GM12878 (cell line): ENCODE measurements around the gene DMXL2. TPM values are rescaled to one million over a fixed set of nuclear protein-coding genes. Genes with fewer than 3 reads are reported as not detected.

Experiments used
- ATAC-seq: fragments of 200-7000 bp; cut with Tn5 transposase; 3 replicates; pipeline ENCODE4 v1.9.1; 2020; ENCODE audit warnings: mild to moderate bottlenecking, moderate library complexity
- BruUV-seq: library from RNA; stranded (reverse); fragments of 400-500 nt; replicated peaks from 2 replicates; lab custom pipeline; 2021; lab: Mats Ljungman, UMichigan
- CTCF ChIA-PET: fragments of 300-600 bp; sonication (Branson Sonifier 250); formaldehyde crosslinking; extraction: SDS; loops from one replicate; lab custom pipeline; 2021; ENCODE audit warnings: inconsistent platforms; lab: Yijun Ruan, JAX
- POLR2A ChIA-PET: fragments of 350-600 bp; formaldehyde crosslinking; extraction: SDS; loops from one replicate; lab custom pipeline; 2021; ENCODE audit warnings: inconsistent platforms; lab: Charles Lee
- RAD21 ChIA-PET: fragments of 300-600 bp; sonication (Branson Sonifier 250); formaldehyde crosslinking; loops from one replicate; lab custom pipeline; 2023; ENCODE audit warnings: antibody characterized with exemption; ENCODE audit not compliant: unreplicated experiment; lab: Charles Lee
- SMC1A ChIA-PET: fragments of 300-600 bp; sonication (Branson Sonifier 250); formaldehyde crosslinking; loops from one replicate; lab custom pipeline; 2023; ENCODE audit not compliant: unreplicated experiment, uncharacterized antibody; lab: Charles Lee
- DNase-seq: peaks from one replicate; pipeline ENCODE4 v3.0.0-alpha.2; 2011; ENCODE audit warnings: low read depth, low spot score
- FAIRE-seq: peaks from 3 replicates; lab custom pipeline; 2011; peaks lifted over from hg19 to GRCh38; lab: Jason Lieb, UNC
- H2AFZ ChIP-seq: 2 replicates; pipeline ENCODE4 v1.6.0; 2011; ENCODE audit warnings: low read depth, low read length, control low read depth; ENCODE audit not compliant: control insufficient read depth
- H3K27ac ChIP-seq: 2 replicates; pipeline ENCODE4 v1.5.1; 2011; ENCODE audit warnings: control low read depth; ENCODE audit not compliant: control insufficient read depth, insufficient read depth
- H3K27me3 ChIP-seq, 2 experiments: replicated peaks in 1 of 2; 2 replicates each; pipeline versions ENCODE4 v1.6.0 to v1.6.1; 2011; ENCODE audit warnings: low read length in 1 of 2; ENCODE audit not compliant: control insufficient read depth in 2 of 2, insufficient read depth in 2 of 2
- H3K36me3 ChIP-seq, 2 experiments: 2 replicates each; pipeline ENCODE4 v1.5.1; 2011; ENCODE audit warnings: low read length in 1 of 2; ENCODE audit not compliant: control insufficient read depth in 2 of 2, insufficient read depth in 2 of 2
- H3K4me1 ChIP-seq: 2 replicates; pipeline ENCODE4 v1.6.1; 2011; ENCODE audit warnings: mild to moderate bottlenecking, low read length, moderate library complexity, mixed read lengths; ENCODE audit not compliant: control insufficient read depth, insufficient read depth
- H3K4me2 ChIP-seq: 2 replicates; pipeline ENCODE4 v1.6.0; 2011; ENCODE audit warnings: control low read depth; ENCODE audit not compliant: control insufficient read depth, insufficient read depth
- H3K4me3 ChIP-seq: fragments of 200-600 bp; sonication (generic); 2 replicates; pipeline ENCODE4 v1.5.1; 2016
- H3K79me2 ChIP-seq: 2 replicates; pipeline ENCODE4 v1.6.0; 2011; ENCODE audit warnings: low read length; ENCODE audit not compliant: control insufficient read depth, insufficient read depth
- H3K9ac ChIP-seq: 2 replicates; pipeline ENCODE4 v1.8.0; 2011; ENCODE audit warnings: low read length, control low read depth, mixed read lengths; ENCODE audit not compliant: control insufficient read depth, insufficient read depth
- H3K9me3 ChIP-seq: replicated peaks from 3 replicates; pipeline ENCODE4 v1.5.1; 2011; ENCODE audit warnings: mild to moderate bottlenecking, low read length; ENCODE audit not compliant: control insufficient read depth, insufficient read depth
- H4K20me1 ChIP-seq: 2 replicates; pipeline ENCODE4 v1.6.0; 2011; ENCODE audit not compliant: control insufficient read depth, insufficient read depth
- CHD1 ChIP-seq: IDR thresholded peaks from 2 replicates; pipeline ENCODE4 v1.6.1; 2012; ENCODE audit warnings: low read depth, low read length, improper control_type of control experiment
- MLLT1 ChIP-seq: fragments of 450-650 bp; IDR thresholded peaks from 2 replicates; pipeline ENCODE4 v1.6.1; 2016; ENCODE audit warnings: mild to moderate bottlenecking
- MYC ChIP-seq: IDR thresholded peaks from 2 replicates; pipeline ENCODE4 v1.6.1; 2011; ENCODE audit warnings: mild to moderate bottlenecking, low read length, moderate library complexity, inconsistent platforms; ENCODE audit not compliant: insufficient read depth, insufficient replicate concordance, insufficient read length, severe bottlenecking
- PML ChIP-seq: IDR thresholded peaks from 2 replicates; pipeline ENCODE4 v1.6.1; 2012; ENCODE audit warnings: low read length, inconsistent platforms
- RAD51 ChIP-seq: fragments of 450-650 bp; IDR thresholded peaks from 2 replicates; pipeline ENCODE4 v1.6.1; 2016; ENCODE audit warnings: moderate library complexity, mild to moderate bottlenecking, inconsistent platforms
- RFX5 ChIP-seq: IDR thresholded peaks from 2 replicates; pipeline ENCODE4 v1.6.1; 2011; ENCODE audit warnings: low read depth, low read length, improper control_type of control experiment
- SIN3A ChIP-seq: IDR thresholded peaks from 2 replicates; pipeline ENCODE4 v1.6.1; 2012; ENCODE audit warnings: low read depth, low read length, improper control_type of control experiment
- SUZ12 ChIP-seq: fragments of 200-600 bp; sonication (generic); IDR thresholded peaks from one replicate; pipeline ENCODE4 v1.6.1; 2018; ENCODE audit warnings: antibody characterized with exemption, mild to moderate bottlenecking; ENCODE audit not compliant: unreplicated experiment
- WGBS: methylation state at CpG from one replicate; pipeline ENCODE4 v1.1.6; 2016; ENCODE audit warnings: low lambda C conversion rate; ENCODE audit not compliant: insufficient replicate concordance, insufficient coverage; ENCODE audit errors: missing lambda C conversion rate; 5-methylcytosine and 5-hydroxymethylcytosine counted together
- in situ Hi-C: fragments of 300-500 bp; cut with MboI; formaldehyde crosslinking; loops from 9 replicates; pipeline ENCODE4 v1.14.3; 2018; ENCODE audit warnings: mixed read lengths
- intact Hi-C: fragments of 100-400 bp; cut with micrococcal nuclease; formaldehyde crosslinking; loops from one replicate; pipeline ENCODE4 v1.14.2; 2022; ENCODE audit not compliant: unreplicated experiment
- polyA plus RNA-seq, 11 experiments: library from polyadenylated mRNA; depleted of rRNA in 4 of 11; unstranded in 6 of 11; stranded (reverse) in 5 of 11; fragments of >200 nt; fragmentation: Nextera tagmentation in 4 of 11; fragmentation: Illumina TruSeq in 1 of 11; extraction: Ambion mirVana in 4 of 11; extraction: Trizol in 1 of 11; gene quantifications; 1 replicate in 1 of 11; 2 replicates in 10 of 11; pipeline versions ENCODE4 v1.2.1 to v1.2.3, GENCODE V29; 2011 to 2016; ENCODE audit warnings: inconsistent platforms in 2 of 11, missing spikeins in 2 of 11, low read depth in 1 of 11
- total RNA-seq, 4 experiments: library from RNA; depleted of rRNA in 3 of 4; stranded (reverse); fragments of >200 nt in 3 of 4; fragmentation: Illumina TruSeq in 1 of 4; extraction: Trizol in 1 of 4; gene quantifications; 2 replicates each; pipeline versions ENCODE4 v1.2.1 to v1.2.3, GENCODE V29; 2013 to 2021
- TF ChIP-seq, protein P1 (sequence below): fragments of 450-650 bp; IDR thresholded peaks from 2 replicates; pipeline ENCODE4 v1.6.1; 2014; ENCODE audit warnings: mild to moderate bottlenecking
- TF ChIP-seq, protein P2 (sequence below): IDR thresholded peaks from 2 replicates; pipeline ENCODE4 v1.6.1; 2012; ENCODE audit warnings: low read length, inconsistent platforms

Gene DMXL2
- total and polyA plus RNA-seq, 10 of the 15 experiments (the other 5 are each of a cell fraction or from before 2014, with no cell fraction given) = 8.5 to 32.1 (median 22.0) TPM

DNA sequence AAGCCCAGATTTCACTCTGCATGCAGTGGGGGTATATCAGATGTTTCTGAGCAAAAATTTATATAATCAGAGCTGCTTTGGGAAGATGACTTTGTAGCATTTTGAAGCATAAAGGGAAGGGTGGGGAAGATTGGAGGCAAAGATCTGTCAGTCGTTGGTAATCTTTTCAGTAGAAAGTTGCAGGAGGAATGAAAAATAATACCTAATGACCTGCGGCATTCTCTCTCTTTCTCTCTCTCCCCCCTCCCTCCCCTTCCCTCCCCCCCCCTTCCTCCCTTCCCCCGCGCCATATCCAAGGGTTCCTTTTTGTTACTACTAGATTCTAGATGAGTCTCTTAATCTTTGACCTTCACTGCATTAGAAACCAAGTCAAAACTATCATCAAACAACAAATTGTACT, 1.5 kb upstream of the DMXL2 start:
- H2AFZ ChIP-seq = no peak overlapping the region
- H3K27me3 ChIP-seq = no peaks in the 10 kb centered on the region
- ChIA-PET SMC1A (interaction anchor here (0.7 to 4.2 kb wide), 3 partner anchors 21 to 109 kb away, joined by 3 to 18 read pairs (median 3); no protein-coding TSS in a partner anchor), POLR2A (interaction anchor here (1.1 kb wide), 1 partner anchor 112 kb away, joined by 4 read pairs; no protein-coding TSS in a partner anchor), CTCF (interaction anchor here (1.0 to 1.1 kb wide), 2 partner anchors 153 to 155 kb away, joined by 3 read pairs; no protein-coding TSS in a partner anchor), RAD21 (no interaction called here)
- no peak overlapping the region for H3K4me3 ChIP-seq
- no peaks in the 10 kb centered on the region for H4K20me1 ChIP-seq
- H3K9me3 ChIP-seq = peaks cover 2% of the 10 kb centered on the region; the same call in 1 of the 3 replicates
- FAIRE-seq (no peak), ATAC-seq (no peak), DNase-seq (no peak)
- intact Hi-C loops = loop anchor here (10.0 kb wide), 1 partner anchor 111 kb away; the partner anchor contains the start of gene LYSMD2
- in situ Hi-C loops = no loop called here
- no peak overlapping the region for H3K4me2 ChIP-seq
- H3K9ac ChIP-seq = no peak overlapping the region
- WGBS = 100% methylated on average over 2 of the region's 4 CpGs
- peaks cover 3% of the 10 kb centered on the region for H3K79me2 ChIP-seq
- H3K36me3 ChIP-seq = no peaks in the 10 kb centered on the region
- TF ChIP-seq SUZ12 (no peak), MLLT1 (no peak), CHD1 (no peak), RFX5 (no peak), MYC (no peak), PML (no peak), RAD51 (no peak), SIN3A (no peak)
- TF ChIP-seq, protein P1, sequence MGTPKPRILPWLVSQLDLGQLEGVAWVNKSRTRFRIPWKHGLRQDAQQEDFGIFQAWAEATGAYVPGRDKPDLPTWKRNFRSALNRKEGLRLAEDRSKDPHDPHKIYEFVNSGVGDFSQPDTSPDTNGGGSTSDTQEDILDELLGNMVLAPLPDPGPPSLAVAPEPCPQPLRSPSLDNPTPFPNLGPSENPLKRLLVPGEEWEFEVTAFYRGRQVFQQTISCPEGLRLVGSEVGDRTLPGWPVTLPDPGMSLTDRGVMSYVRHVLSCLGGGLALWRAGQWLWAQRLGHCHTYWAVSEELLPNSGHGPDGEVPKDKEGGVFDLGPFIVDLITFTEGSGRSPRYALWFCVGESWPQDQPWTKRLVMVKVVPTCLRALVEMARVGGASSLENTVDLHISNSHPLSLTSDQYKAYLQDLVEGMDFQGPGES = no peak
- TF ChIP-seq, protein P2, sequence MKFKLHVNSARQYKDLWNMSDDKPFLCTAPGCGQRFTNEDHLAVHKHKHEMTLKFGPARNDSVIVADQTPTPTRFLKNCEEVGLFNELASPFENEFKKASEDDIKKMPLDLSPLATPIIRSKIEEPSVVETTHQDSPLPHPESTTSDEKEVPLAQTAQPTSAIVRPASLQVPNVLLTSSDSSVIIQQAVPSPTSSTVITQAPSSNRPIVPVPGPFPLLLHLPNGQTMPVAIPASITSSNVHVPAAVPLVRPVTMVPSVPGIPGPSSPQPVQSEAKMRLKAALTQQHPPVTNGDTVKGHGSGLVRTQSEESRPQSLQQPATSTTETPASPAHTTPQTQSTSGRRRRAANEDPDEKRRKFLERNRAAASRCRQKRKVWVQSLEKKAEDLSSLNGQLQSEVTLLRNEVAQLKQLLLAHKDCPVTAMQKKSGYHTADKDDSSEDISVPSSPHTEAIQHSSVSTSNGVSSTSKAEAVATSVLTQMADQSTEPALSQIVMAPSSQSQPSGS = no peak
- peaks cover 30% of the 10 kb centered on the region for H3K4me1 ChIP-seq
- no peak overlapping the region for H3K27ac ChIP-seq
- BruUV-seq = no TSS peak
